ENCODE measurements around the gene CAPZA1. TPM values are rescaled to one million over a fixed set of nuclear protein-coding genes. Genes with fewer than 3 reads are reported as not detected.

The CAPZA1 gene
- total RNA-seq, 1 experiment from 2014 or later = 97.5 TPM

- TF ChIP-seq, protein P1, sequence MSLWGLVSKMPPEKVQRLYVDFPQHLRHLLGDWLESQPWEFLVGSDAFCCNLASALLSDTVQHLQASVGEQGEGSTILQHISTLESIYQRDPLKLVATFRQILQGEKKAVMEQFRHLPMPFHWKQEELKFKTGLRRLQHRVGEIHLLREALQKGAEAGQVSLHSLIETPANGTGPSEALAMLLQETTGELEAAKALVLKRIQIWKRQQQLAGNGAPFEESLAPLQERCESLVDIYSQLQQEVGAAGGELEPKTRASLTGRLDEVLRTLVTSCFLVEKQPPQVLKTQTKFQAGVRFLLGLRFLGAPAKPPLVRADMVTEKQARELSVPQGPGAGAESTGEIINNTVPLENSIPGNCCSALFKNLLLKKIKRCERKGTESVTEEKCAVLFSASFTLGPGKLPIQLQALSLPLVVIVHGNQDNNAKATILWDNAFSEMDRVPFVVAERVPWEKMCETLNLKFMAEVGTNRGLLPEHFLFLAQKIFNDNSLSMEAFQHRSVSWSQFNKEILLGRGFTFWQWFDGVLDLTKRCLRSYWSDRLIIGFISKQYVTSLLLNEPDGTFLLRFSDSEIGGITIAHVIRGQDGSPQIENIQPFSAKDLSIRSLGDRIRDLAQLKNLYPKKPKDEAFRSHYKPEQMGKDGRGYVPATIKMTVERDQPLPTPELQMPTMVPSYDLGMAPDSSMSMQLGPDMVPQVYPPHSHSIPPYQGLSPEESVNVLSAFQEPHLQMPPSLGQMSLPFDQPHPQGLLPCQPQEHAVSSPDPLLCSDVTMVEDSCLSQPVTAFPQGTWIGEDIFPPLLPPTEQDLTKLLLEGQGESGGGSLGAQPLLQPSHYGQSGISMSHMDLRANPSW (CRISPR knock-in tag; conservative IDR thresholded peaks at IDR 0.05; ENCODE audit: low read depth) = no peak
Observed at GRCh38 chr1:112698366-112699310, 79.0 kb downstream of the CAPZA1 start (continued).

- no peak for DNase-seq (ENCODE audit: low spot score)
- TF ChIP-seq SOX15 (CRISPR knock-in tag; IDR thresholded peaks at IDR 0.05) = no peak
- no peak for TF ChIP-seq SMAD4 (CRISPR knock-in tag; IDR thresholded peaks at IDR 0.05)
- no peak for TF ChIP-seq PRRX2 (CRISPR knock-in tag; IDR thresholded peaks at IDR 0.05)
- no peak for TF ChIP-seq ZMAT4 (CRISPR knock-in tag; IDR thresholded peaks at IDR 0.05)
- TF ChIP-seq NR2C2 (CRISPR knock-in tag; IDR thresholded peaks at IDR 0.05) = no peak
- TF ChIP-seq, protein P2, sequence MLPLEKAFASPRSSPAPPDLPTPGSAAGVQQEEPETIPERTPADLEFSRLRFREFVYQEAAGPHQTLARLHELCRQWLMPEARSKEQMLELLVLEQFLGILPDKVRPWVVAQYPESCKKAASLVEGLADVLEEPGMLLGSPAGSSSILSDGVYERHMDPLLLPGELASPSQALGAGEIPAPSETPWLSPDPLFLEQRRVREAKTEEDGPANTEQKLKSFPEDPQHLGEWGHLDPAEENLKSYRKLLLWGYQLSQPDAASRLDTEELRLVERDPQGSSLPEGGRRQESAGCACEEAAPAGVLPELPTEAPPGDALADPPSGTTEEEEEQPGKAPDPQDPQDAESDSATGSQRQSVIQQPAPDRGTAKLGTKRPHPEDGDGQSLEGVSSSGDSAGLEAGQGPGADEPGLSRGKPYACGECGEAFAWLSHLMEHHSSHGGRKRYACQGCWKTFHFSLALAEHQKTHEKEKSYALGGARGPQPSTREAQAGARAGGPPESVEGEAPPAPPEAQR (CRISPR knock-in tag; IDR thresholded peaks at IDR 0.05) = no peak
- TF ChIP-seq, protein P3, sequence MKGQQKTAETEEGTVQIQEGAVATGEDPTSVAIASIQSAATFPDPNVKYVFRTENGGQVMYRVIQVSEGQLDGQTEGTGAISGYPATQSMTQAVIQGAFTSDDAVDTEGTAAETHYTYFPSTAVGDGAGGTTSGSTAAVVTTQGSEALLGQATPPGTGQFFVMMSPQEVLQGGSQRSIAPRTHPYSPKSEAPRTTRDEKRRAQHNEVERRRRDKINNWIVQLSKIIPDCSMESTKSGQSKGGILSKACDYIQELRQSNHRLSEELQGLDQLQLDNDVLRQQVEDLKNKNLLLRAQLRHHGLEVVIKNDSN (CRISPR knock-in tag; IDR thresholded peaks at IDR 0.05) = no peak
- no peak for TF ChIP-seq ELF4 (CRISPR knock-in tag; IDR thresholded peaks at IDR 0.05; ENCODE audit: low read depth)
- TF ChIP-seq E2F5 (CRISPR knock-in tag; IDR thresholded peaks at IDR 0.05) = no peak
- TF ChIP-seq CREB1 (CRISPR knock-in tag; IDR thresholded peaks at IDR 0.05) = no peak
- CTCF ChIA-PET = interaction anchor here (1.0 to 2.7 kb wide), 3 partner anchors 17 to 309 kb away, joined by 3 to 16 read pairs (median 13); partner anchors contain the start of gene MOV10
- POLR2A ChIA-PET = interaction anchor here (1.3 to 1.9 kb wide), 2 partner anchors 25 to 28 kb away, joined by 4 to 5 read pairs; partner anchors contain the start of gene MOV10
- ATAC-seq = no peak
- peaks cover 31% of the 10 kb centered on the region for H3K27me3 Mint-ChIP-seq (ENCODE audit: low read depth)
- no peak overlapping the region for H3K27ac Mint-ChIP-seq
- no peaks in the 10 kb centered on the region for H3K9me3 Mint-ChIP-seq
- H3K4me1 Mint-ChIP-seq = peaks cover 69% of the 10 kb centered on the region
- H3K36me3 Mint-ChIP-seq = peaks cover 55% of the 10 kb centered on the region
- no peak overlapping the region for H3K4me3 Mint-ChIP-seq
Observed at GRCh38 chr1:112699425-112700144, 80.0 kb downstream of the CAPZA1 start.

DNA sequence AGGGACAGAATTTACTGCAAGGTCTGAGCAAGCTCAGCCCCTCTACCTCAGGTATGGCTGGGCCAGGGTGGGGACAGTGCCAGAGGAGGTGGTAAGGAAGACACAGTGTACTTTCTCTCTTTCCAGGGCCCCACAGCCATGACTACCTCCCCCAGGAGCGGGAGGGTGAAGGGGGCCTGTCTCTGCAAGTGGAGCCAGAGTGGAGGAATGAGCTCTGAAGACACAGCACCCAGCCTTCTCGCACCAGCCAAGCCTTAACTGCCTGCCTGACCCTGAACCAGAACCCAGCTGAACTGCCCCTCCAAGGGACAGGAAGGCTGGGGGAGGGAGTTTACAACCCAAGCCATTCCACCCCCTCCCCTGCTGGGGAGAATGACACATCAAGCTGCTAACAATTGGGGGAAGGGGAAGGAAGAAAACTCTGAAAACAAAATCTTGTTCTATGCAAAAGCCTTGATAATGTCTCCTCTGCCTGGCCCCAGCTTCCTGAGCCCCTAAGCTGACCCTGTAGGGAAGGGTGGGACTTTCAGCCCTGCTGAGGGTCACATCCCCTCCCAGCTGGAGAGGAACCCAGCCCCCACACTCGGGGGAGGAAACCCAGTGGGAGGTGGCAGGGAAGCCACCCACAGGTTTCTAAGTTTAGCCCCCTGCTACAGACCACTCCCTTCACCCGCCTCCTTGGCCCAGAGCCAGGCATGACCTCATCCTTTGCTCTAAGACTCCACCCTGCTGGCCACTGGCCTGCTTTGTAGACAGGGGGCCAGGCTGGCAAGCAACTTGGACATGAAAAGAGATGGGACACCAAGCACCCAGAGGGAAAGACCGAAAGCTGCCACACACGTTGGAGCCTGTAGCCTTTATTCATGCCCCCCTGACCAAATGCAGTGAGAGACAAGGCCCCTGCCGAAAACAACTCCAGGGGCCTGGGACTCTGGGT, 80.9 kb downstream of the CAPZA1 start:
- DNase-seq (ENCODE audit: low spot score) (peak; percentile 77), ATAC-seq (peak; percentile 45)
- Mint-ChIP-seq H3K27ac (no peak overlapping the region), H3K4me3 (peak overlapping the region; percentile 14; the same call in 1 of the 2 replicates), H3K27me3 (ENCODE audit: low read depth) (peaks cover 31% of the 10 kb centered on the region), H3K36me3 (peaks cover 48% of the 10 kb centered on the region), H3K4me1 (peaks cover 79% of the 10 kb centered on the region), H3K9me3 (no peaks in the 10 kb centered on the region)
- ChIA-PET CTCF (interaction anchor here (1.8 to 2.7 kb wide), 2 partner anchors 26 to 310 kb away, joined by 13 to 16 read pairs; partner anchors contain the start of gene MOV10), POLR2A (interaction anchor here (1.3 to 1.9 kb wide), 2 partner anchors 26 to 29 kb away, joined by 4 to 5 read pairs; partner anchors contain the start of gene MOV10)
- TF ChIP-seq SMAD4 (CRISPR knock-in tag; IDR thresholded peaks at IDR 0.05) (0 out of 2 replicates have a peak, but pooled peaks have one; percentile 10), SMAD3 (CRISPR knock-in tag; IDR thresholded peaks at IDR 0.05; ENCODE audit: borderline replicate concordance) (peak; percentile 44; the same call in 1 of the 2 replicates), CREB1 (CRISPR knock-in tag; IDR thresholded peaks at IDR 0.05) (0 out of 2 replicates have a peak, but pooled peaks have one; percentile 12), SP1 (CRISPR knock-in tag; conservative IDR thresholded peaks at IDR 0.05) (peak; percentile 46; the same call in 1 of the 2 replicates), CREM (CRISPR knock-in tag; IDR thresholded peaks at IDR 0.05) (0 out of 2 replicates have a peak, but pooled peaks have one; percentile 40), GABPB1 (CRISPR knock-in tag; IDR thresholded peaks at IDR 0.05) (no peak), ZNF423 (CRISPR knock-in tag; IDR thresholded peaks at IDR 0.05) (peak; percentile 94), ETV6 (CRISPR knock-in tag; IDR thresholded peaks at IDR 0.05) (peak; percentile 81; the same call in 1 of the 2 replicates), TEAD1 (CRISPR knock-in tag; IDR thresholded peaks at IDR 0.05) (peak; percentile 77), JUN (CRISPR knock-in tag; IDR thresholded peaks at IDR 0.05) (peak; percentile 46; the same call in 1 of the 2 replicates)
- TF ChIP-seq, protein P4, sequence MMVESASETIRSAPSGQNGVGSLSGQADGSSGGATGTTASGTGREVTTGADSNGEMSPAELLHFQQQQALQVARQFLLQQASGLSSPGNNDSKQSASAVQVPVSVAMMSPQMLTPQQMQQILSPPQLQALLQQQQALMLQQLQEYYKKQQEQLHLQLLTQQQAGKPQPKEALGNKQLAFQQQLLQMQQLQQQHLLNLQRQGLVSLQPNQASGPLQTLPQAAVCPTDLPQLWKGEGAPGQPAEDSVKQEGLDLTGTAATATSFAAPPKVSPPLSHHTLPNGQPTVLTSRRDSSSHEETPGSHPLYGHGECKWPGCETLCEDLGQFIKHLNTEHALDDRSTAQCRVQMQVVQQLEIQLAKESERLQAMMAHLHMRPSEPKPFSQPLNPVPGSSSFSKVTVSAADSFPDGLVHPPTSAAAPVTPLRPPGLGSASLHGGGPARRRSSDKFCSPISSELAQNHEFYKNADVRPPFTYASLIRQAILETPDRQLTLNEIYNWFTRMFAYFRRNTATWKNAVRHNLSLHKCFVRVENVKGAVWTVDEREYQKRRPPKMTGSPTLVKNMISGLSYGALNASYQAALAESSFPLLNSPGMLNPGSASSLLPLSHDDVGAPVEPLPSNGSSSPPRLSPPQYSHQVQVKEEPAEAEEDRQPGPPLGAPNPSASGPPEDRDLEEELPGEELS (CRISPR knock-in tag; IDR thresholded peaks at IDR 0.05) = peak; percentile 44; the same call in 1 of the 2 replicates
